ENCODE measurements around the gene NR1H4. TPM values are rescaled to one million over a fixed set of nuclear protein-coding genes. Genes with fewer than 3 reads are reported as not detected.

NR1H4 gene
- total and polyA plus RNA-seq, 2 donors (not counting 1 experiment from before 2014, with no cell fraction given), result not detected

- intact Hi-C loops (cut with micrococcal nuclease), result no loop called here
- H3K9ac ChIP-seq (ENCODE audit: low read length), result no peak overlapping the region
- H3K4me2 ChIP-seq (replicated peaks; ENCODE audit: low read depth, low read length, poor library complexity, severe bottlenecking), result no peak overlapping the region
- no peaks in the 10 kb centered on the region for H4K20me1 ChIP-seq (ENCODE audit: control insufficient read depth, insufficient read depth, low read length, poor library complexity, severe bottlenecking)
- H3K4me1 ChIP-seq (ENCODE audit: control insufficient read depth in 2 of 2, insufficient read depth in 2 of 2, low read length in 2 of 2), result no peaks in the 10 kb centered on the region
- no peak for ATAC-seq (ENCODE audit: low read depth)
- Mint-ChIP-seq H3K4me1 (no peaks in the 10 kb centered on the region), H3K9me3 (ENCODE audit: insufficient read depth) (no peaks in the 10 kb centered on the region), H3K27me3 (peaks cover 6% of the 10 kb centered on the region), H3K27ac (no peak overlapping the region), H3K4me3 (no peak overlapping the region)
- POLR2A ChIA-PET, result no interaction called here
- H3K27me3 ChIP-seq (replicated peaks in 1 of 4; ENCODE audit: control extremely low read depth in 1 of 4, control insufficient read depth in 3 of 4, insufficient read depth in 4 of 4, low read length in 3 of 4), result no peaks in the 10 kb centered on the region
- H3K4me3 ChIP-seq (ENCODE audit: control extremely low read depth in 1 of 5, extremely low read depth in 1 of 5, insufficient read depth in 1 of 5, low read depth in 2 of 5, low read length in 4 of 5), result no peak overlapping the region
- CTCF ChIA-PET, result no interaction called here
- no peak for DNase-seq
- TF ChIP-seq EZH2 (IDR thresholded peaks at IDR 0.05; ENCODE audit: borderline replicate concordance, insufficient read depth, low read depth, low read length, poor library complexity, severe bottlenecking) (no peak), CTCF (IDR thresholded peaks at IDR 0.05) (no peak)
- no peaks in the 10 kb centered on the region for H3K36me3 ChIP-seq (replicated peaks in 1 of 2; ENCODE audit: control extremely low read depth in 1 of 2, control insufficient read depth in 1 of 2, extremely low read depth in 1 of 2, insufficient read depth in 2 of 2, low read length in 1 of 2)
- WGBS (ENCODE audit: insufficient coverage), result no CpG with 5 or more reads among the region's 2 CpGs
- no peak overlapping the region for H3K27ac ChIP-seq (ENCODE audit: low read length in 2 of 2)
- H3K9me3 ChIP-seq (ENCODE audit: control extremely low read depth in 1 of 3, control insufficient read depth in 2 of 3, insufficient read depth in 1 of 3, low read length in 2 of 3), result no peaks in the 10 kb centered on the region
- H2AFZ ChIP-seq (ENCODE audit: insufficient read depth, low read depth, low read length, poor library complexity, severe bottlenecking), result no peak overlapping the region
- no peaks in the 10 kb centered on the region for H3K79me2 ChIP-seq (ENCODE audit: control insufficient read depth, insufficient read depth, low read length)
Measured at GRCh38 chr12:100564090-100564489, 90.4 kb downstream of the NR1H4 start.

- no peak overlapping the region for H3K4me3 Mint-ChIP-seq
- no peak overlapping the region for H3K9ac ChIP-seq (ENCODE audit: low read length)
- TF ChIP-seq CTCF (IDR thresholded peaks at IDR 0.05), result no peak
- TF ChIP-seq EZH2 (IDR thresholded peaks at IDR 0.05; ENCODE audit: borderline replicate concordance, insufficient read depth, low read depth, low read length, poor library complexity, severe bottlenecking), result no peak
- no peaks in the 10 kb centered on the region for H3K9me3 Mint-ChIP-seq (ENCODE audit: insufficient read depth)
- no peaks in the 10 kb centered on the region for H3K79me2 ChIP-seq (ENCODE audit: control insufficient read depth, insufficient read depth, low read length)
- ChIA-PET CTCF (no interaction called here), POLR2A (no interaction called here)
- H3K4me1 ChIP-seq (ENCODE audit: control insufficient read depth in 2 of 2, insufficient read depth in 2 of 2, low read length in 2 of 2), result no peaks in the 10 kb centered on the region
- H4K20me1 ChIP-seq (ENCODE audit: control insufficient read depth, insufficient read depth, low read length, poor library complexity, severe bottlenecking), result no peaks in the 10 kb centered on the region
- no peak overlapping the region for H3K4me3 ChIP-seq (ENCODE audit: control extremely low read depth in 1 of 5, extremely low read depth in 1 of 5, insufficient read depth in 1 of 5, low read depth in 2 of 5, low read length in 4 of 5)
- no peak overlapping the region for H3K27ac ChIP-seq (ENCODE audit: low read length in 2 of 2)
- H3K27me3 ChIP-seq (replicated peaks in 1 of 4; ENCODE audit: control extremely low read depth in 1 of 4, control insufficient read depth in 3 of 4, insufficient read depth in 4 of 4, low read length in 3 of 4), result no peaks in the 10 kb centered on the region
- WGBS (ENCODE audit: insufficient coverage), result 100% methylated on average over 5 of the region's 6 CpGs
- H3K4me1 Mint-ChIP-seq, result no peaks in the 10 kb centered on the region
- ATAC-seq (ENCODE audit: low read depth), result no peak
- peaks cover 6% of the 10 kb centered on the region for H3K27me3 Mint-ChIP-seq
- intact Hi-C loops (cut with micrococcal nuclease), result no loop called here
- H3K36me3 ChIP-seq (replicated peaks in 1 of 2; ENCODE audit: control extremely low read depth in 1 of 2, control insufficient read depth in 1 of 2, extremely low read depth in 1 of 2, insufficient read depth in 2 of 2, low read length in 1 of 2), result no peaks in the 10 kb centered on the region
- no peak for DNase-seq
- no peaks in the 10 kb centered on the region for H3K9me3 ChIP-seq (ENCODE audit: control extremely low read depth in 1 of 3, control insufficient read depth in 2 of 3, insufficient read depth in 1 of 3, low read length in 2 of 3)
- no peak overlapping the region for H3K27ac Mint-ChIP-seq
- no peak overlapping the region for H3K4me2 ChIP-seq (replicated peaks; ENCODE audit: low read depth, low read length, poor library complexity, severe bottlenecking)
- H2AFZ ChIP-seq (ENCODE audit: insufficient read depth, low read depth, low read length, poor library complexity, severe bottlenecking), result no peak overlapping the region
Measured at GRCh38 chr12:100564905-100565467, 91.3 kb downstream of the NR1H4 start.
